ENCODE measurements around the gene PIGT. TPM values are rescaled to one million over a fixed set of nuclear protein-coding genes. Genes with fewer than 3 reads are reported as not detected.
A peak's percentile ranks its signal among the peaks of the same experiment; 100 is the strongest.

The PIGT gene
- polyA plus RNA-seq, 1 of the 3 experiments (the other 2 are of a cell fraction), result 144 TPM

- peak; percentile 93 for TF ChIP-seq CTCF (IDR thresholded peaks at IDR 0.05)
- TF ChIP-seq USF2 (IDR thresholded peaks at IDR 0.05; ENCODE audit: borderline replicate concordance, low read depth, low read length), result no peak
- TF ChIP-seq NFIC (IDR thresholded peaks at IDR 0.05; ENCODE audit: borderline replicate concordance), result no peak
Measured at GRCh38 chr20:45436732-45437485, 21.0 kb downstream of the PIGT start (continued).

- H3K27me3 ChIP-seq (ENCODE audit: insufficient read depth), result peaks cover 13% of the 10 kb centered on the region; the same call in 1 of the 2 replicates
- no peaks in the 10 kb centered on the region for H4K20me1 ChIP-seq (ENCODE audit: insufficient read depth)
- no peak for DNase-seq
- CTCF ChIA-PET, result interaction anchor here (1.0 to 2.3 kb wide), 5 partner anchors 9 to 123 kb away, joined by 3 to 9 read pairs (median 4); no protein-coding TSS in a partner anchor
- H3K9me2 ChIP-seq, result no peaks in the 10 kb centered on the region
- H3K27ac ChIP-seq (ENCODE audit: low read depth in 2 of 2, low read length in 1 of 2), result no peak overlapping the region
- H2AFZ ChIP-seq (ENCODE audit: low read depth), result no peak overlapping the region
- no peaks in the 10 kb centered on the region for H3K79me2 ChIP-seq (ENCODE audit: insufficient read depth)
- no peaks in the 10 kb centered on the region for H3F3A ChIP-seq (replicated peaks; ENCODE audit: insufficient read depth)
- no peaks in the 10 kb centered on the region for H3K9me3 ChIP-seq
- no peak for TF ChIP-seq NRF1 (IDR thresholded peaks at IDR 0.05; ENCODE audit: low read depth, low read length)
- no peak for TF ChIP-seq FOXM1 (IDR thresholded peaks at IDR 0.05; ENCODE audit: low read depth)
- no peak for TF ChIP-seq GATA2 (CRISPR knock-in tag; IDR thresholded peaks at IDR 0.05)
- TF ChIP-seq MAX (IDR thresholded peaks at IDR 0.05; ENCODE audit: low read depth), result no peak
- TF ChIP-seq TCF12 (IDR thresholded peaks at IDR 0.05), result no peak
- TF ChIP-seq USF2 (IDR thresholded peaks at IDR 0.05; ENCODE audit: borderline replicate concordance, low read depth, low read length), result no peak
- no peak for TF ChIP-seq CTCF (IDR thresholded peaks at IDR 0.05)
- no peak for TF ChIP-seq FOSL2 (IDR thresholded peaks at IDR 0.05; ENCODE audit: borderline replicate concordance, low read depth)
- no peak for TF ChIP-seq EZH2phosphoT487 (IDR thresholded peaks at IDR 0.05; ENCODE audit: borderline replicate concordance, low read depth)
- WGBS (ENCODE audit: low lambda C conversion rate), result 43% methylated on average over 3 of the region's 3 CpGs
- no peaks in the 10 kb centered on the region for H3K36me3 ChIP-seq (replicated peaks in 1 of 2; ENCODE audit: control insufficient read depth in 1 of 2, insufficient read depth in 2 of 2, low read length in 1 of 2)
- H3K4me1 ChIP-seq (ENCODE audit: control insufficient read depth in 1 of 2, insufficient read depth in 2 of 2, low read depth in 1 of 2, low read length in 1 of 2), result no peaks in the 10 kb centered on the region; a peak in 2 of 4 replicates
- POLR2A ChIA-PET, result no interaction called here
- no peak overlapping the region for H3K4me3 ChIP-seq (ENCODE audit: low read depth in 2 of 2, low read length in 1 of 2)
- H3K9ac ChIP-seq, result no peak overlapping the region
- no peak overlapping the region for H3K4me2 ChIP-seq
Measured at GRCh38 chr20:45440424-45440823, 24.5 kb downstream of the PIGT start.

All from SK-N-SH (cell line).